Testis (tissue), 3 donors: Measurements from ENCODE around the gene RSPH1. TPM values are rescaled to one million over a fixed set of nuclear protein-coding genes. Genes with fewer than 3 reads are reported as not detected.

Experiments used
- DNase-seq: peaks from one replicate; pipeline ENCODE4 v3.0.0-alpha.2; 2019
- H3K27ac ChIP-seq, 2 donors: fragments of 200-600 bp; sonication (generic); one replicate each; pipeline ENCODE4 v1.5.1; 2019
- H3K27me3 ChIP-seq: fragments of 200-600 bp; sonication (generic); one replicate; pipeline ENCODE4 v1.5.1; 2019
- H3K36me3 ChIP-seq: fragments of 200-600 bp; sonication (generic); one replicate; pipeline ENCODE4 v1.5.1; 2017; ENCODE audit warnings: low read depth; ENCODE audit errors: missing control alignments
- H3K4me1 ChIP-seq: fragments of 200-600 bp; sonication (generic); one replicate; pipeline ENCODE4 v1.5.1; 2019
- H3K4me3 ChIP-seq, 2 donors: fragments of 200-600 bp; sonication (generic); one replicate each; pipeline ENCODE4 v1.5.1; 2017 to 2019
- H3K9me3 ChIP-seq: fragments of 200-600 bp; sonication (generic); one replicate; pipeline ENCODE4 v1.5.1; 2017
- POLR2A ChIP-seq: fragments of 450-650 bp; IDR thresholded peaks from one replicate; pipeline ENCODE4 v1.6.1; 2017; ENCODE audit warnings: antibody characterized with exemption, mild to moderate bottlenecking, moderate library complexity
- WGBS, 2 donors: methylation state at CpG; one replicate each; pipeline ENCODE4 v1.1.5; 2018; 5-methylcytosine and 5-hydroxymethylcytosine counted together
- intact Hi-C: fragments of 100-400 bp; cut with DNase I; formaldehyde crosslinking; loops from one replicate; pipeline ENCODE4 v1.15.1; 2023; ENCODE audit warnings: low total_unique reads
- polyA plus RNA-seq: library from polyadenylated mRNA; stranded (reverse); fragments of 350-450 nt; fragmentation: Illumina TruSeq; extraction: RNeasy Lipid Tissue Mini Kit (QIAGEN cat#74804); gene quantifications from one replicate; pipeline ENCODE4 v1.2.3, GENCODE V29; 2014; ENCODE audit warnings: low read depth, low replicate concordance; ENCODE audit not compliant: insufficient read depth
- total RNA-seq, 2 donors: library from RNA; depleted of rRNA; stranded (reverse); fragments of >200 nt; gene quantifications; one replicate each; pipeline ENCODE4 v1.2.3, GENCODE V29; 2016
- TF ChIP-seq, protein P1 (sequence below), 3 experiments: fragments of 450-650 bp in 2 of 3; fragments of 200-600 bp in 1 of 3; sonication (generic) in 1 of 3; IDR thresholded peaks; one replicate each; pipeline ENCODE4 v1.5.1; 2016 to 2019; ENCODE audit warnings: antibody characterized with exemption in 3 of 3, mild to moderate bottlenecking in 2 of 3, moderate library complexity in 1 of 3

The RSPH1 gene
- total and polyA plus RNA-seq, 3 donors from 2014 or later: 10.4 to 59.6 (median 20.8) TPM

GRCh38 chr21:42423197-42423675 is 72.8 kb downstream of the RSPH1 start:
- no peaks in the 10 kb centered on the region for H3K4me1 ChIP-seq
- DNase-seq: no peak
- H3K9me3 ChIP-seq: no peaks in the 10 kb centered on the region
- no peaks in the 10 kb centered on the region for H3K27me3 ChIP-seq
- TF ChIP-seq, protein P1, sequence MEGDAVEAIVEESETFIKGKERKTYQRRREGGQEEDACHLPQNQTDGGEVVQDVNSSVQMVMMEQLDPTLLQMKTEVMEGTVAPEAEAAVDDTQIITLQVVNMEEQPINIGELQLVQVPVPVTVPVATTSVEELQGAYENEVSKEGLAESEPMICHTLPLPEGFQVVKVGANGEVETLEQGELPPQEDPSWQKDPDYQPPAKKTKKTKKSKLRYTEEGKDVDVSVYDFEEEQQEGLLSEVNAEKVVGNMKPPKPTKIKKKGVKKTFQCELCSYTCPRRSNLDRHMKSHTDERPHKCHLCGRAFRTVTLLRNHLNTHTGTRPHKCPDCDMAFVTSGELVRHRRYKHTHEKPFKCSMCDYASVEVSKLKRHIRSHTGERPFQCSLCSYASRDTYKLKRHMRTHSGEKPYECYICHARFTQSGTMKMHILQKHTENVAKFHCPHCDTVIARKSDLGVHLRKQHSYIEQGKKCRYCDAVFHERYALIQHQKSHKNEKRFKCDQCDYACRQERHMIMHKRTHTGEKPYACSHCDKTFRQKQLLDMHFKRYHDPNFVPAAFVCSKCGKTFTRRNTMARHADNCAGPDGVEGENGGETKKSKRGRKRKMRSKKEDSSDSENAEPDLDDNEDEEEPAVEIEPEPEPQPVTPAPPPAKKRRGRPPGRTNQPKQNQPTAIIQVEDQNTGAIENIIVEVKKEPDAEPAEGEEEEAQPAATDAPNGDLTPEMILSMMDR (IDR thresholded peaks at IDR 0.05): no peak
- TF ChIP-seq POLR2A: no peak
- no peak overlapping the region for H3K27ac ChIP-seq
- intact Hi-C loops: no loop called here
- 87 to 89% methylated on average over 8 to 10 of the region's 10 CpGs for WGBS, 2 donors
- H3K36me3 ChIP-seq: no peaks in the 10 kb centered on the region
- no peak overlapping the region for H3K4me3 ChIP-seq

Other genes starting within 250 kb of the RSPH1 start
- gene TFF3, start 180.8 kb downstream of the RSPH1 start, total RNA-seq: 10 to 100 TPM in 1 of 2 donors, 1 to 10 TPM in 1; 3.9 to 12.9 TPM
- gene TFF3, start 180.8 kb downstream of the RSPH1 start, polyA plus RNA-seq: 11.5 TPM
- gene TFF2, start 145.2 kb downstream of the RSPH1 start, total RNA-seq: not detected
- gene TFF2, start 145.2 kb downstream of the RSPH1 start, polyA plus RNA-seq: not detected
- gene TFF1, start 129.7 kb downstream of the RSPH1 start, total RNA-seq: not detected
- not detected for gene TFF1, start 129.7 kb downstream of the RSPH1 start, polyA plus RNA-seq
- gene TMPRSS3, start 100.2 kb downstream of the RSPH1 start, total RNA-seq: under 1 TPM in 1 of 2 donors, not detected in 1; 0.56 TPM
- gene TMPRSS3, start 100.2 kb downstream of the RSPH1 start, polyA plus RNA-seq: 0.40 TPM
- 1 to 10 TPM in 1 of 2 donors, under 1 TPM in 1; 0.39 to 1.4 TPM for gene UBASH3A, start 92.3 kb downstream of the RSPH1 start, total RNA-seq
- 0.40 TPM for gene UBASH3A, start 92.3 kb downstream of the RSPH1 start, polyA plus RNA-seq
- 10 to 100 TPM; 22.6 to 24.3 TPM for gene SLC37A1, start 17.6 kb upstream of the RSPH1 start, total RNA-seq
- gene SLC37A1, start 17.6 kb upstream of the RSPH1 start, polyA plus RNA-seq: 48.3 TPM
- gene PDE9A, start 157.4 kb upstream of the RSPH1 start, total RNA-seq: 1 to 10 TPM; 5.7 to 6.3 TPM
- gene PDE9A, start 157.4 kb upstream of the RSPH1 start, polyA plus RNA-seq: 6.4 TPM